ENCODE data around the gene GBE1. TPM values are rescaled to one million over a fixed set of nuclear protein-coding genes. Genes with fewer than 3 reads are reported as not detected.

The GBE1 gene
- total RNA-seq, 3 donors from 2014 or later, result 34.4 to 148 (median 49.8) TPM

DNA sequence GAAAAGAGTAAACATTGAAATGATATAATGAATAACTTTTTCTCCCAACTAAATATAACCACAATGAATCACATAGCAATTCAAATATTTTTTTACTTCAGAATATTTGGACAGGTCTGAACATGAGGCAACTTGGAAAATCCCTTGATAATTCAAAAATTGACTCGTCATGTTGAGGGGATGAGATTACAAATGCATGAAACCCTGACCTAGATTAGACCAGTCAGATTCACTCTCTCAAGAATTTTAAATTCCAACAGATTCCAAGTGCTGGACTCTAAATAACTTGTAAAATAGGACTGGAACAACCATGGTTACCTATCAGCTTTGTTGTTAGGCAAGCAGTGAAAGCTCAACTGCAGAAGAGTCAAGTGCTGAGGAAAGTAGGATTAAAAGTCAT, 317.5 kb downstream of the GBE1 start:
- H3K4me1 ChIP-seq, result no peaks in the 10 kb centered on the region
- TF ChIP-seq POLR2AphosphoS5 (IDR thresholded peaks at IDR 0.05) (no peak), POLR2A (IDR thresholded peaks at IDR 0.05) (no peak)
- TF ChIP-seq, protein P1, sequence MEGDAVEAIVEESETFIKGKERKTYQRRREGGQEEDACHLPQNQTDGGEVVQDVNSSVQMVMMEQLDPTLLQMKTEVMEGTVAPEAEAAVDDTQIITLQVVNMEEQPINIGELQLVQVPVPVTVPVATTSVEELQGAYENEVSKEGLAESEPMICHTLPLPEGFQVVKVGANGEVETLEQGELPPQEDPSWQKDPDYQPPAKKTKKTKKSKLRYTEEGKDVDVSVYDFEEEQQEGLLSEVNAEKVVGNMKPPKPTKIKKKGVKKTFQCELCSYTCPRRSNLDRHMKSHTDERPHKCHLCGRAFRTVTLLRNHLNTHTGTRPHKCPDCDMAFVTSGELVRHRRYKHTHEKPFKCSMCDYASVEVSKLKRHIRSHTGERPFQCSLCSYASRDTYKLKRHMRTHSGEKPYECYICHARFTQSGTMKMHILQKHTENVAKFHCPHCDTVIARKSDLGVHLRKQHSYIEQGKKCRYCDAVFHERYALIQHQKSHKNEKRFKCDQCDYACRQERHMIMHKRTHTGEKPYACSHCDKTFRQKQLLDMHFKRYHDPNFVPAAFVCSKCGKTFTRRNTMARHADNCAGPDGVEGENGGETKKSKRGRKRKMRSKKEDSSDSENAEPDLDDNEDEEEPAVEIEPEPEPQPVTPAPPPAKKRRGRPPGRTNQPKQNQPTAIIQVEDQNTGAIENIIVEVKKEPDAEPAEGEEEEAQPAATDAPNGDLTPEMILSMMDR (IDR thresholded peaks at IDR 0.05), result no peak
- H3K36me3 ChIP-seq, result no peaks in the 10 kb centered on the region
- DNase-seq (ENCODE audit: low spot score in 2 of 2), result no peak
- H3K4me3 ChIP-seq, result no peak overlapping the region
- H3K27me3 ChIP-seq, result no peaks in the 10 kb centered on the region
- intact Hi-C loops (cut with DNase I; ENCODE audit: low total_unique reads), result no loop called here
- H3K9me3 ChIP-seq, result no peaks in the 10 kb centered on the region
- H3K27ac ChIP-seq, result peak overlapping the region in 1 of 2 donors; percentile 9

DNA sequence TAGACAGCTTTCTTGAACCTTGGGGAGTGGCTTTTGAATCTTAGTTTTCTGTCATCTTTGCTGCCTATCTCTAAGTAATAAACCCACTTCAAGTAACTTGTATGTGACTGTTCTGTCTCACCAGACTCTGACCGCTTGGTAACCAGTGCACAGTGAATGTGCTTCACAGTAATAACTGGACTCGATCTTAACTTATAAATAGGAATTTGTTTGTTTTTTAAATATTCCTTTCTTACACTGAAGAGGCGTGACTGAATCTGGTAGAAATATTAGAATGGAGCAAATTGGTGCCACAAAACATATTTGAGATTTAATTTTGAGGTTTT, 318.0 kb downstream of the GBE1 start:
- H3K4me1 ChIP-seq, result no peaks in the 10 kb centered on the region
- DNase-seq (ENCODE audit: low spot score in 2 of 2), result no peak
- intact Hi-C loops (cut with DNase I; ENCODE audit: low total_unique reads), result no loop called here
- no peak overlapping the region for H3K4me3 ChIP-seq
- no peak overlapping the region for H3K27ac ChIP-seq
- no peaks in the 10 kb centered on the region for H3K36me3 ChIP-seq
- TF ChIP-seq POLR2AphosphoS5 (IDR thresholded peaks at IDR 0.05), result no peak
- TF ChIP-seq, protein P1 (IDR thresholded peaks at IDR 0.05), result no peak
- no peak for TF ChIP-seq POLR2A (IDR thresholded peaks at IDR 0.05)
- no peaks in the 10 kb centered on the region for H3K9me3 ChIP-seq
- H3K27me3 ChIP-seq, result no peaks in the 10 kb centered on the region

DNA sequence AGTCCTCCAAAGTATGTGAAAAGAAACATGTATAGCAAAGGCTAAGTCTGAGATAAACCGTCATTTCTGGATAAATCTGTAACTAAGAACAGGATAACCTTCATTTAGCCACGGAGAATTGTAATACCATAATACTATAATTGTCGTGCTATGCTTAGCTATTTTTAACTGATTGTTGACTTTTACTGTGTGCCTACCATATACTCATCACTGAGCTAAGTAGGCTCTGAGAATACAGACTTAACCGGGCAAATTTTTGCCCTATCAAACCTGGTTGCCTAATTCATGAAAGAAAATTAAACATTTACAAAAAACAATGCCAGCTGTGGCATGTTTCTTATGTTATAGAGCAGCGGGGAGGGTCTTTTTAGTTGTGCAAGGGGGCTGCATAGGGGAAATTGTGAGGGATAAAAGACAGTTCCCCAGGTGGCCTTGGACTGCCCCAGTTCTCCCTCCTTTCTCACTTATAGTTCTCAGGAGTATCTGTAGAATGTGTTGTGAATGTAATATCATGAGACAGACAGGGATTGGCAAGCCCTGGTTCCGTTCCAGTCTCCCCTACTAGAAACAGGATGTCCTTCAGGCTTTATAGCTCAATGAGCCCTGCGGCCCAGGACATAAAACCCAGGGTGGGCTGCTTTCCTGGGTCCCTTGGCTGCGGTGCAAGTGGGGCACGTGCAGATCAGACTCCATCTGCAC, 318.5 kb downstream of the GBE1 start:
- no peak overlapping the region for H3K27ac ChIP-seq

DNA sequence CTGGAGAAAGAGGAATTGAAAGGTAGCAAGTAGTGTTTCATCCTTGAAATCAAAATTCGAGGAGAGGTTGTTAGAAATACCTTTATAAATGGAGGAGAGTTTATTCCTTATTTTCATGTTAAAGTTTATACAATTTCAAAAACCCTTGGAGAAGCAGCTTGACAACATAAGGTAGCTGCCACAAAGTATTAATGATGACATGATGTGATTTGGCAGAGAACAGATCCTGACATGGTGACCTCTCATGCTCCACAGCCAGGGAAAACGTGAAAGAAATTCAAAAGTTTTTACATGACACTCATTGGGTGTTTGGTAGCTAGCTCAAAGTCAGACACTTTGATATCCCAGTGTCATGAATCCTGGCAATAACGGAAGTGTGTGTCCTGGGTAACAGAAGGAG, 320.8 kb downstream of the GBE1 start:
- TF ChIP-seq, protein P1 (IDR thresholded peaks at IDR 0.05), result no peak
- TF ChIP-seq POLR2A (IDR thresholded peaks at IDR 0.05), result no peak
- no peak for TF ChIP-seq POLR2AphosphoS5 (IDR thresholded peaks at IDR 0.05)
- Histone ChIP-seq H3K9me3 (no peaks in the 10 kb centered on the region), H3K27me3 (no peaks in the 10 kb centered on the region), H3K36me3 (no peaks in the 10 kb centered on the region), H3K4me1 (no peaks in the 10 kb centered on the region), H3K4me3 (no peak overlapping the region), H3K27ac (no peak overlapping the region)
- DNase-seq (ENCODE audit: low spot score in 2 of 2), result no peak
- intact Hi-C loops (cut with DNase I; ENCODE audit: low total_unique reads), result loop anchor here (2.0 kb wide), 1 partner anchor 64 kb away; no protein-coding TSS in a partner anchor

More for the DNA sequence above, 318.5 kb downstream of the GBE1 start:
- H3K27me3 ChIP-seq, result no peaks in the 10 kb centered on the region
- TF ChIP-seq POLR2AphosphoS5 (IDR thresholded peaks at IDR 0.05) (no peak), POLR2A (IDR thresholded peaks at IDR 0.05) (no peak)
- TF ChIP-seq, protein P1 (IDR thresholded peaks at IDR 0.05), result no peak
- no peak overlapping the region for H3K4me3 ChIP-seq
- H3K9me3 ChIP-seq, result no peaks in the 10 kb centered on the region
- no peaks in the 10 kb centered on the region for H3K36me3 ChIP-seq
- no peaks in the 10 kb centered on the region for H3K4me1 ChIP-seq
- intact Hi-C loops (cut with DNase I; ENCODE audit: low total_unique reads), result no loop called here
- DNase-seq (ENCODE audit: low spot score in 2 of 2), result no peak

Data from breast epithelium (tissue), 4 donors.